ENCODE results near the gene ETS1.
A peak's percentile ranks its signal among the peaks of the same experiment; 100 is the strongest.

Gene ETS1

DNA sequence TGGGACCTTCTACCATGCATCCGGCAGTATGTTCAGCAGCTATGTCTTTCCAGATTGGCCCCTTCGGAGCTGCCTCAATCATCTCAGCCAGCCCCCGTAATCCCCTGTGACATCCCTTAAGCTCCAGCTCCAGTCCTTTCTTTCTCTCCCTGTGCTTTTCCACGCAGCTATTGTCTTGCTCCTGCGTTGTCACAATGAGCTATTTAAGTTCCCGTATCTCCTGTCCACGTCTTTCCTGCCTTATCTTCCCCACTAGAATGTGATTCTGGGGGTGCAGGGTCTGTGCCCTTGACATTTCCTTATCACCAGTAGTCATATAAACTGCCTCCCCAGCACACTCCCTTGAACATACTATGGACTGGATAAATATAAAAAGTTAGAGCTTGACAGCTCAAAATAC, 5.1 kb upstream of the ETS1 start:
- no peak for DNase-seq

DNA sequence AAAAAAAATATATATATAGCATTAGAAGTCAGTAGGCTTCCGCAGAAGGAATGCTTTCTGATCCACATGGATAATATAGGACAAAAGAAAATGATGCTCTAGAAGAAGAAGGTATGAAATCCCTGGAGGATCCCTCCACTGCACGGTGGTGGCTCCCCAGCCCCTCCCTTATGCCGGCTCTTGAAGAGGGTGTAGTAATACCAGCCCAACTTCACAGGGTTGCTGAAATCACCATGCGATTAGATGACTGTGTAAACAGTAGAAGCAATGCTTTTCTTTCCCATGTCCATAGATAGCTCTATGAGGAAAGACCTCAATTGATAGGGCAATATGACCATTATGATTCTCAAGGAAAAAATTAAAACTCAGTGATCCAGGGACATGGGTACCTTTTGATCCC, 3.2 kb upstream of the ETS1 start:
- no peak for DNase-seq

DNA sequence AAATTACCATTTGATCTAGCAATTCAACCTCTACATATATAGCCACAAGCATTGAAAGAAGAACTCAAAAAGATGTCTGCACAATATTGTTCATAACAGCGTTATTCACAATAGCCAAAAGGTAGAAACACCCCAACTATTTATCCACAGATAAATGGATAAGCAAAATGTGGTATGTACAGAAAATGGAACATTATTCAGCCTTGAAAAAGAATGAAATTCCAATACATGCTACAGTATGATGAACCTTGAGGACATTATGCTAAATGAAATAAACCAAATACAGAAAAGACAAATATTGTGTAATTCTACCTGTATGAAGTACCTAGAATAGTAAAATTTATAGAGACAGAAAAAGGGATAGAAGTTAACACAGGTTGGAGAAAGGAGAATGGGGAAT, 2.6 kb upstream of the ETS1 start:
- DNase-seq, result no peak

DNA sequence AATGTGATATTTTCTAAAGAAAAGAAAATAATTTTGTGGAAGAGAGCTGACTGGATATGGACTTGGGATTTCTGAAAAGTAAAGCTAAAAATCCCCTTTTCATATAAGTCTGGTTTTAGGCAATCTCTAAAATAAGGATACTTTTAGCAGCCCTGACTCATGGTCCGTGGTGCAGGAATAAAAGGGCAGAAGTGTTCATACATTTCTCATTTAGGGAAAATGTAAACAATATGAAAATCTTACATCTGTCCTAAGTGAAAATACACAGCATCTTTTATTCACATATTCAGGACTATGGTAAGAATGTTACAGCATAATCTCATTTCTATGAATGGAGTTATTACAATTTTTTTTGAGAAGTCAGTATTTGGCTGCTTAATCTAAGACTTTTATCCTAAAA, 735 bp upstream of the ETS1 start:
- DNase-seq, result no peak

DNA sequence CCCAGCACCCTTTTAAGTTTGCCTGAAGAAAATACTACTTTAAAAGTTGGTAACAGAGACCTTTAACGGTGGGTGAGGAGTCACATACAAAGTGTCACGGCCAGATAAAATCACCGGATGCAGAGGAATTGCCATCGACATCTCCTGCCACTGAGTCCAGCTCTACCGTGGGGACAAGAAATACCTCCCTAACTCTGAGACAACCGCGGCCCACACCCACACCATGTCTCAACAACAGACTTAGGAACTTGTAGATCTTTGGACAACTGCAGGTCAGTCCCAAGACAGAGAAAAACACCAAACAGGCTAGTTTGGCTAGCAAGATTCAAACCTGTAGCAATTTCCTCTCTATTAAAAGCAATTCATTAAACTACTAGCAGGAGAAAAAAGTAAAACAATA, 669 bp downstream of the ETS1 start:
- peak; percentile 14 for DNase-seq

DNA sequence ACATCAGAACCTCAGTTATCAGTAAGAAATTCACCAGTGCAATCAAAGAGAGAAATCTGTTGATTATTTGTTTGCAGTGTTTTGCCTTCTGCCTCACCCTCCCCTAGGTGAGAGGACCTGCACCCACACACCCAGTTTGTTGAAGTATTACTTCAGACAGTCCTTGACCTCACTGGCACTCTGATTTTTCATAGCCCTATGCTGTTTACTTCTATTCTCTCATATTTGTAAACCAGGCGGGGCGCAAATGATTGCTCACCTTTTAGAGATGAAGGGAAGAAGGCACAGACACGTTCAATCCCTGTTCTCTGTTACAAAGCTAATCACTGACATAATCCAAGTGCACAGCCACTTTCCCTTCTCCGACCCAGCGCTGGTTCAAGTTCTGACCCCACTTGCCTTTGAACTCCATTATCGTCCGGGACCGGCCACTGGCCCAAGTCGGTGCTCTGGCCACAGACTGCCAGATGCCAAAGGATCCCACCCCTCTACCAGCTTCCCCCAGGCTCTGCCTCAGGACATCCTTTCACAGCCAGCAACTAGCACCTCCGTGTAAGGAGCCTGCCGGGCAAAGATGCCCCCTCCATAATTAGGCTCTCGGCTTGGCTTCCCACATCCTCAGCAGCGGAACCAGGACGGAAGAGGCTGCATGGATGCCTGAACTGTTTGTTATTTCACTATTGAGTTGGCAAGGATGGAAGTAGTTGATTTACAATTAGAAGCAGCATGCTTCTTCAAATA, 1.7 kb downstream of the ETS1 start:
- peak; percentile 26 for DNase-seq

DNA sequence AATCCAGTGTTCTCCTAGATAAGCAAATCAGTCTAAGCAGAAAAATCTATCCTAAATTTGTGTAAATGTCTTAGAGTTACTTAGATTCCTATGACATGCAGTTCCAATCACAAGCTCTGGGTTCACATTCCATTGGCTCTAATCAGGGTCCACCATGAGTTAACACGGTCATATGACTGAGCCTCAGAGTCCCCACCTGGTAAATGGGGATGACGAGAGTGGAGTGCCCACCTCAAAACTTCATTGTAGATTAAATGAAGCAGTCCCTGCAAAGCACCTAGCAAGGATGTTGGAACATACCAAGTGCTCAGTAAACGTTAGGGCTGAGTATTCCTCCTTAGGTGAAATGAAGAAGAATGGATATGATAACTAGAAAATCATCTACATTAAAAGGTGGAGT, 3.1 kb downstream of the ETS1 start:
- no peak for DNase-seq

DNA sequence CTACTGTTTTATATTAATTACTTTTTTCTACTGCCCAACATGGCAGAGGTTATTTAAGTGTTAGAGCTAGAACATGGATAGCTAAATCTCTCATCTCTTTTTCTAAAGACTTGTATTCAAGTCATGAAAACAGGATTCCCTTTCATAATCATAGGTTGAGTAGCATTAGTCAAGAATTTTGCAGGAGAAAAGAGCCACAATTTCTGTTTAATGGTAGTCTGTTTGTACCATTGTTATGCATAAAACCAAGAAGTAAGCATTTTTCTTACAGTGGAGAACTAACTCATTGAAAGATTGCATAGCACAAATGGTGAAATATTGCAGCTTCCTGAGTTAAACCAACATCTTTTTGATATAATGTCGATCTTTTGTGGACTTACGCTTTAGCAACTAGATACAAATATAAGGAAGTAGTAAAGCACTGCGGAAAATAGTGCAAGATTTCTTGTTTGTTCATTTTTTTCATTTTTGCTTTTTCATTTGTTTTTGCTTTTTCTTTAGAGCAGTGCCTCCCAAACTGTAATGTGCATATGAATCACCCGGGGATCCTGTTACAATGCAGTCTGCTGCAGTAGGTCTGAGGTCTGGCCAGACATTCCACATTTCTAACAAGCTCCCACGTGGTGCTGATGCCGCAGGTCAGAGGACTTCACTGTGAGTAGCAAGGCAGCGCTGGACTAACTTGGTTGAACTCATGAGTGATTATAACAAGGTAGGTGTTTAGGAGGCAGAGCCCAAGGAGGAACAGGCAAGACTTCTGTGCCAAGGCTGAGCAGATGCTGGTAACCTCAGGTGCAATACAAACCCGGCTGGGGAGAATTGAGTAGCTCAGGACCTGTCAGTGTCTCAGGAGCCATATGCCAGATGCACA, 4.6 kb downstream of the ETS1 start:
- peak; percentile 13 for DNase-seq

DNA sequence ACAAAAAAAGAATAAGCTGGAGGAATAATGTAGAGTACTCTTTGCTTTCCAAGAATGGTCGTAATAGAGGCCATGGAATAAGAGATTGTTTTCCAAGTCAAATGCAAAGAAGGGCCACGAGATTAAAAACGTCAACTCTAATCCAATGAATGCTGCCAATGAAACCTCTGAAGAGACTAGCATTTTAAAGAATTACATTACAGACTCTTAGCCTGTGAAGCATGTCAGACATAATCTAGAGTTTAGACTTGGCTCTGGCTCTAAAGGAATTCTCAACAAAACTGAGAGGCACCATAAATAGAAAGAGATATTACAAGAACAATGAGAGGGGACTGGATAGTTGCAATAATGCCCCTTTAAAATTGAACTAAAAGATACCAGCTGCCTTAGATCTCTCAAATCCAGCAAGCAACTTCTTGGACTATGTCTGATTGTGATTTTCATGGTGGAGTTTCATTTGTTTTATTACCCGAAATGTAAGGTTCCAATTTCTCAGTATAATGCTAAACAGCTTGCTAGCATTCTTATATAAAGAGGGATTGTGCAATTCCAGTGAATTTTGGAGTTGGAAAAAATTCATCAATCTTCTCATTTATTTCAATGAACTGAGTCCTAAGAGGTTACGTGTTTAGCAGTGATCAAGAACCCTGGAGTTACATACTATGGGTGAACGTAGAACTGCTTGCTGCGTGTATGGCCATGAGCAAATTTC, 5.6 kb downstream of the ETS1 start:
- no peak for DNase-seq

DNA sequence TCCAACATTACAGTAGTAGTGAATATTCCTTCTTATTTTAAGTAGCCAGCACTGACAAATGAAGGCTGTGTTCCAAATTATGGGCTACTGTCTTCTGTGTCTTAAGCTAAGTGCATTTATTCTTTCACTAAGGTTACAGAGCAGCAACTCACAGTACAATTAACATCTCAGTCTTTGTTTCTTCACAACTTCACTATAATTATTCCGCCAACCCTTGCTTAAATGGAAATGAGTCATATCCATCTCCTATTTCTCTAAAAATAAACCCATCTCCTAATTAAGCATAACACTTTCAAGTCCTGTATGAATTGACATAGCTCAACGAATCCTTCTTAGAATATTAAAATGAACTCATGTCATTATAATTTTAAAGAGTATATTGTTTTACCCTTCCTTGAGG, 6.7 kb downstream of the ETS1 start:
- no peak for DNase-seq

DNA sequence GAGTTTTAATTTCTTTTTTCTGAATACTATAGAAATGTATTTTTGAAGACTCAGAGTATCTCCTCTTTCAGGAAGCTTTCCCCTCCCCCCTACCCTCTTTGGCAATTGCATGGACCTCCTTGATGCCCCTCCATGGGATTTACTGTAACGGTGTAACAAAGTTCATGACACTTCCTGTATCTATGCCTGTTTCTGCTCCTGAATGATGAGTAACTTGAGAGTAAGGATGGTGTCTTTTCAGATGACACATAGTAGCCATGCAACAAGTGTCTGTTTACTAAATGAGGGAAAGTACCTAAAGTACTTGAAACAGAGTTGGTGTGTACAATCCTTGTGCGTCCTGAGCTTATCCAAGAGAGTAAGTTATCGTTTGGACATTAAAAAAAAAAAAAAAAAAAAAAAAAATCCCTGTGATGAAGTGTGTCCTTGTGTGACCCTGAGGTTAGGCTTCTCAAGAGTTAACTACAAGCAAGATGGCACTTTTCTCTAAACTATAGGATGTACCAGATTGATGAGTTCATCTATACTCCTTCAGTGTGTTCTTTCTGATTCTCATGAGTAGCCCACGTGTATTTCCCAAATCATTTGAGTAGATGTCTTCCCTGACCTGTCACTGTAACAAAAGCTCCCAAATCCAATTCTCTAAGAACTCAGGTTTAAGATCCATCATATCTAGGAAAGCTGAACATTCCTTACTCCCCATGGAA, 7.4 kb downstream of the ETS1 start:
- DNase-seq, result no peak

DNA sequence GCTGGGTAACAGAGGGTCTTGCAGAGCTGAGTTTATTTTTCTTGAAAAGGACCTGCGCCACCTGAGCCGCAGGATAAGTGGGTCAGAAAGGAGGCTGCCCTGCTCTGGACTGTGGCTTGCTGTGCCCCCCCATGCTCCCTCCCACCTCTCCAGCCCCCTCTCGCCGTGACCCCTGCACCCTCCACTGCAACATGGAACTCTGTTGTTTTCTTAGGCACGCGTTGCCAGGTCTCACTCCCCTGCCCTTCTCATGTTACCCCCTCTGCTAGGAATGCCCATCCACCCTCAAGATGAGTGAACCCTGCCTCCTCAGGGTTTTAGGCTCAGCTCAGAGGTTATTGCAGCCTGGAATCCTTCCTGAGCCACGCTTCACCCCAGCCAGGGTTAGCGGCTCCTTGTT, 10.8 kb downstream of the ETS1 start:
- DNase-seq, result no peak

DNA sequence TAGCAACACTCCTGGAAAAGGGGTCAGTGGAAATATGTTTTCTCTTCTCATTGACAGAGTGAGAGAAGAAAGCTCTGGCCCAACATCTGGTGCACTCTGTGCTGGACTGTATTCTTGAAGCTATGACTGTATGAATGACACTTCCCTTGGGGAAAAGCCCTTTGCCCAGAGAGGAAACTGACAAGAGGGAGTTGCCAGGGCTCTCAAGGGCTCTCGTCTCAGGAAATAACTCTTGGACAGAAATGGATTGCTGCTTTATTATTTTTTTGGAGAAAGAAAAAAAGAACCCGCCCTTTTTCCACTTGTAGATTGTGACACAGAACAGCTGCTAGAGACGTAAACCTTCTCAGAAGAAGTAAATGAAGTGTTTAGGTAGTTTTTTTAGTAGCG, 11.4 kb downstream of the ETS1 start:
- DNase-seq, result no peak

DNA sequence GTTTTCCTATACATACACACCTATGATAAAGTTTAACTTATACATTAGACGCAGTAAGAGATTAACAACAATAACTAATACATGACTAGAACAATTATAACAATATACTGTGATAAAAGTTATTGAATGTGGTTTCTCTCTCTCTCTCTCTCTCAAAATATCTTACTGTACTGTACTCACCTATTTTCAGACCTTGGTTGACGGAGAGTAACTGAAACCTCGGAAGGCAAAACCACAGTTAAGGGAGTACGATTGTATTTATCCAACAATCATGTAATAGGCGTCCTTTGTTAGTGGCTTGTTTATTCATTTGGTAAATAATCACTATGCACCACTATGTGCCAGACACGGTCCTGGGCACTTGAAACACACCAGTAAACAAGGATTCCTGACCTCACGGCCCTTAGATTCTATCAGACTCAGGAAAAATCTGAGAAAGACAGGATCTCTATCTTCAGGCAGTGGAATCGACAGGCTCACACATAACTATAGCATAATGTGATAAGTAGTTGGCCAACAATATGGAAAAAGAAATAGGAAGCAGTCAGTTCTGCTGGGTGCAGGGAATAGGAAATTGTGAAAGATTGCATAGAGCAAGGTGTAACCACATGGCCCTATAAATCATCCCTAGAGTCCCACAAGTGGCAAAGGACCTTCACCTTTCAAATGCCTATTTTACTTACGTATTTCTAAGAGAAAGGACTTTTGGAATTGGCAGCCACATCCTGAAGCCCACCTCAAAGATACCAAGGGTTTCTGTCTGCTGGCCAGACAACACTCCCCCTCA, 12.0 kb downstream of the ETS1 start:
- no peak for DNase-seq

DNA sequence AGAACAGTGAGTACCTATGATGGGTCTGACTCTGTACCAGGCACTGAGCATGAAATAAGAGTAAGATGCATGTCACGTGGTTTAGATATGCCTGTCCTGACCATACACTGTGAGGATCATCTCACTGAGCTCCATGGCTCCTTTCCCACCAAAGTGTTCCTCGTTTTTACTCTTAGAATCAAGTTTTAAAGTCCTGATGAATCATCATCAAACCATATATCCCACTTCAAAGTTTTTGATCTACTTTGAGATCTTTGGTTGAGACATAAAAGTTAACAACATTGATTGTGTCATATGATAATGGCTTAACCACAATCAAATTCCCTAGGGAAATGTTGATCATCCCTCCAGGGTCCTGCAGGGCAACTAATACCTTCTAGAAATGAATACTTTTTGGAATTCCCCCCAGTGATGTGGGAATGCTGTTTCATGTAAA, 12.8 kb downstream of the ETS1 start:
- no peak for DNase-seq

DNA sequence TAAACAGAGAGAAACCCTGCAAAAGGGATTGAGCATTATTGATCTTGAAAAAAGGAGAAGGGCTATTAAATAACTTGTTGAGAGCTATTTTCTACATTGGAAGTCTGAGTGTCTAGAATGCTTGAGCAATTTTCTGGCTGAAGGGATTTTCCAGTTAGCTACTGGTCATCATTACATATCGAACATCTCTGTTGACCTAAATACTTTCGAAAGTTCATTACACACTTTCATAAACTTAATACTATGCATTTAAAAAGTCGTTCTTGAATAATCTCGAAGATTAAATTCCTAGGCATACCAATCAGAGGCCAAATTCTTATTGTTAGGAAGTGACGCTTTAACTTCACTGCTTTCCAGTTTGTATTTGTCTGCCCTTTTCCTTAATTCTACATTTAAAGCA, 13.7 kb downstream of the ETS1 start:
- no peak for DNase-seq

DNA sequence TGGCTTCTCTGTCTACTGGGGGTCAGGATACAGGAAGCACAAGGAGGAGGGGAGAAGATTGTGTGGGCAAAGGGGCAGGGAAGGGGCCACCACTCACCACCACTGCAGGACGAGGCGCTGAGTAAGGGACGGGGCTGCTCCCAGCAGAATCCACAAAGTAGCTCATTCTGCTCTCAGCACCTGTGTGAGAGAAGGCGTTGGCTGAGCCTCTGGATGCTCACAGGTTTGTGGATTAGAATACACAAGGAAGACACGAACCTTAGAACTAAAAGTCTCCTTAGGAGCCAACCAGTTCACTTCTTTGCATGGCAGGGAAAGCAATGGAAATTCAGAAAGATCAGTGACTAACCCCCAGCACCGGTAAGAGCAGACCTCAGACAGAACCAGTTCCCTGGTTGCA, 14.4 kb downstream of the ETS1 start:
- DNase-seq, result no peak

DNA sequence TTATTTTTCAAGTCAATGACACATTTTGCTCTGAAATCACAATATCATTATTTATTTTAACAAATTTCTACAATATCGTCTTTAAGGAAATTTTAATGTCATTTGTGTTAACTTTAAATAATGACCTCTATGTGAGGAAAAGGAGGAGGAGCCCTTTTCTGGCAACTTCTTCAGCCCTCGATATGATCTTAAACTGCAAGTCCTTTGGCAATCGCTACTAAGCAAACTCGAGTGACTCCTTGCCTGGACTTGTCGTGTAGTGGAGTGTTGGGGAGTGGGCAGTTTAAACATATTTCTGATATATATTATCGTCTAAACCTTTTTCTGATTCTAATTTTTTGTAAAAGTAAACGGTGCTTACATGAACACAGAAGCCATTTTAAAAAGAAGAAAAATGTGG, 16.7 kb downstream of the ETS1 start:
- no peak for DNase-seq

DNA sequence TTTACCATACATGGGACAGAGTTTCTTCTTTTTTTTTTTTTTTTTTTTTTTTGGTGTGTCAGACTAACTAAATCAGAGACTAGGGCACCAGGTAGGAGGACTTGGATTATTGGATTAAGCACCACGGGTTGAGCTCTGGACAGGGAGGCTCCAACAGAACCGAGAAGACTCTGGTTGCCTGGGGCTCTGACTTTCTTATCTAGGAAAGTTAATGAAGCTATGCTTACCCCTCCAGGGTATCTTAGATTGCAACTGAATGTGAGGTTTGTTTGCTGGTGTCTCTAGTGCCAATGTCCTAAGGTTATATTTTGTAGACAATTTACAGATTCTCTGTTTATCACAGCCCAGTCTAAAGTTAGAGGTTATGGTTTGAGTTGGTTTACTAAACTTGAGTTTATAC, 18.1 kb downstream of the ETS1 start:
- DNase-seq, result no peak

DNA sequence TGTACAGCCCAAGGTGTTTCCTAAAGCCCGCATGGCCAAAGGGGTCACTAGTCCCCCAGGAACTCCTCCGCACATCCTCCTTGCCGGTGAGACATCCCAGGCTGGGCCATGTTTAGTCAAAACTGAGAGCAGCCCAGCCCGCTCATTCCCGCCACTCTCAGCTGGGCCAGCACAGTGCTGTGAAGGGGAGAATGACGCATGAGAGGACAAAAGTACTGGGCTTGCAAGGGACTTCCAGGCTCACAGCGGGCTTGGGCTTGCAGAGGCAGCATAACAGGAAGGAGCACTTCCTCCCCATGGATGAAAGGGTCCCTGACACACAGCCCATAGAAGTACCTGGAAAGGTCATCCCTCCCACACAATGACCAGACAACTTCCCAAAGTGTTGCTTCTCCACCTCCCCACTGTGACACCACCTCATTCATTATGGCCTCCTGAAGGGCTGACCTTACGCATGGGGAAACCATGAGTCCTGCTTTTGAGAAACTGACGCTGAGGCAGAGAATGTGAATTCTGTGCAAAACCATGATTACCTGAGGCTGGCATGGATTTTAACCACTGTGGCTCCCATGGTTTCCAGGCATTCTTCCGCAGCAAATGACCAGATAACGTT, 19.1 kb downstream of the ETS1 start:
- DNase-seq, result no peak

DNA sequence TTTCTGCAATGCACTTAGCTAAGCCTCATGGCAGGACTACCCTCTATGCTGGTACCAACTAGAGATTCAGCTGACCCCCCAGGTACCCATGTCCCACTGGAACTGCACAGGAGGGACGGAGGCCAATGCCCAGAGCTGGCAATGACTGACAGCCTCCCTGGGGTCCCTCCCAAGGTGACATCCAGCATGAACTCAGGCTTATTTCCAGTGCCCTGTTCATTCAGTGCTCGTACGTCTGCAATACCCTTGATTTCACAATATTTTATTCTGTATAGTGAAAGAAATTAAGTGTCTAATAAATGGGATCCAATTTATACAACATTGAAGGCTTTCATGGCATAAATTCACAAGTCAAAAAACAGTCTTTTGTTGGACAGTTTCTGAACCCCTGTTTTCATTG, 20.2 kb downstream of the ETS1 start:
- no peak for DNase-seq

DNA sequence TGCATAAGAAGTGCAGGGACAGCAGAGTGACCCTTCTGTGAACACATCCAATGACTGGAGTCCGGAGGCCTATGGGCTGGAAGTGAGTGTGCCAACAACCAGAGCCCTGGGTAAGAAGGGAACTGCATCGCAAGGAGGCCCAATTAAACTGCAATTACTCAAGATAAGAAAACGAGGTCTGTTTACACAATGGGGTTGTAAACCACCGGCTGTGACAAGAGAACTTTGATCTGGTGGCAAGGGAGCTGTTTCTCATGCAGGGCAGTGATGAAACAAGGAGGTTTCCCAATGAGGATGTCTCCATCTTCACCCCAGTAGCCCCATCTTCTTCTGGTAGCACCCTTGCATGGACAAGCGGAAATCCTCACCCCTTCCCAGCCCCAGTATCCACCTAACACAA, 21.5 kb downstream of the ETS1 start:
- no peak for DNase-seq
